Heart left ventricle (tissue), 16 donors: Measurements from ENCODE around the gene NCOA1. TPM values are rescaled to one million over a fixed set of nuclear protein-coding genes. Genes with fewer than 3 reads are reported as not detected.
"Not testable (repeated sequence)": the region's sequence is repeated elsewhere in the genome, so short reads cannot be mapped to it uniquely, and the experiment has no call there.

Experiments
- ATAC-seq, 4 donors: fragments of 200-7000 bp; cut with Tn5 transposase; one replicate each; pipeline ENCODE4 v1.9.1; 2020 to 2022; ENCODE audit warnings: moderate library complexity in 4 of 4, mild to moderate bottlenecking in 3 of 4, moderate number of reproducible peaks in 1 of 4
- DNase-seq, 5 donors: peaks; one replicate each; pipeline ENCODE4 v3.0.0-alpha.2; 2020
- H3K27ac ChIP-seq, 12 donors: fragments of 200-600 bp; sonication (generic) in 4 of 12; one replicate each; pipeline versions ENCODE4 v1.5.0 to v1.8.0; 2016 to 2022; ENCODE audit warnings: mild to moderate bottlenecking in 2 of 12
- H3K27me3 ChIP-seq, 9 donors: fragments of 200-600 bp; sonication (generic) in 2 of 9; one replicate each; pipeline versions ENCODE4 v1.5.1 to v1.8.0; 2016 to 2022; ENCODE audit warnings: mild to moderate bottlenecking in 3 of 9
- H3K36me3 ChIP-seq, 9 donors: fragments of 200-600 bp; sonication (generic) in 2 of 9; one replicate each; pipeline versions ENCODE4 v1.5.0 to v1.8.0; 2018 to 2022; ENCODE audit warnings: mild to moderate bottlenecking in 2 of 9
- H3K4me1 ChIP-seq, 12 donors: fragments of 200-600 bp; sonication (generic) in 4 of 12; one replicate each; pipeline versions ENCODE4 v1.5.0 to v1.8.0; 2016 to 2022; ENCODE audit warnings: mild to moderate bottlenecking in 3 of 12
- H3K4me3 ChIP-seq, 12 donors: fragments of 200-600 bp; sonication (generic) in 4 of 12; one replicate each; pipeline versions ENCODE4 v1.5.0 to v1.8.0; 2017 to 2022; ENCODE audit warnings: mild to moderate bottlenecking in 9 of 12, moderate library complexity in 4 of 12
- H3K9me3 ChIP-seq, 12 donors: fragments of 200-600 bp; sonication (generic) in 4 of 12; one replicate each; pipeline versions ENCODE4 v1.5.0 to v1.8.0; 2016 to 2022; ENCODE audit warnings: mild to moderate bottlenecking in 1 of 12
- POLR2A ChIP-seq, 2 donors: fragments of 450-650 bp; IDR thresholded peaks; one replicate each; pipeline ENCODE4 v1.6.1; 2017; ENCODE audit warnings: antibody characterized with exemption in 2 of 2, mild to moderate bottlenecking in 2 of 2, moderate library complexity in 2 of 2
- WGBS, 4 donors: extraction: QIAGEN DNeasy Blood & Tissue Kit in 2 of 4; methylation state at CpG; one replicate each; pipeline versions ENCODE4 v1.1.5 to v1.1.7; 2013 to 2018; 5-methylcytosine and 5-hydroxymethylcytosine counted together
- intact Hi-C, 10 donors: fragments of 100-400 bp; cut with DNase I; formaldehyde crosslinking; loops; one replicate each; pipeline versions ENCODE4 v1.11.1 to v1.14.2; 2022
- polyA plus RNA-seq, 2 donors: library from polyadenylated mRNA; stranded (reverse); fragments of 200-250 nt; gene quantifications; one replicate each; pipeline ENCODE4 v1.2.3, GENCODE V29; 2013
- total RNA-seq, 9 donors: library from RNA; depleted of rRNA in 2 of 9; stranded (reverse); fragments of >200 nt in 2 of 9; fragmentation: NEBNext Ultra II Directional in 3 of 9; extraction: Animal tissue kit (Norgen Biotek cat#: 25700) in 3 of 9; gene quantifications; one replicate each; pipeline versions ENCODE4 v1.1.0 to v1.2.4, GENCODE V29; 2016 to 2023
- TF ChIP-seq, protein P1 (sequence below), 12 donors: fragments of 200-600 bp; sonication (generic) in 4 of 12; IDR thresholded peaks; one replicate each; pipeline versions ENCODE4 v1.5.0 to v1.8.0; 2018 to 2022; ENCODE audit warnings: antibody characterized with exemption in 12 of 12, mild to moderate bottlenecking in 5 of 12
- donor health status: ischemic (EF 13 %, LVEDD 7.1; RV severe dilation, severe dysfunction).
- donor health status: healthy with polysubstance abuse.
- donor health status: DM: no; HTN: yes; CAD: no.
- donor health status: DM: no; HTN: no; CAD: no.
- donor health status: ischemic (EF 25% LVEDD 6.9; RV normal size, moderate dysfunction).
- donor health status: ischemic (EF 25% LVEDD 5.7; RV mildly dilated, moderate dysfunction).
- donor health status: healthy.
- donor health status: DM: yes; HTN: yes; CAD: no.
- donor health status: ischemic (EF 35%, LVEDD 5.7; RV mildly dilated, moderate dysfunction).
- donor health status: nonischemic (EF 11% LVEDD 7.7; RV severe dilation, severe dysfunction).
- donor health status: DM: yes; HTN: yes; CAD: no.
- donor health status: PGD.
- donor health status: ischemic (EF 29% LVEDD 5.4; RV normal size, mild dysfunction).
- donor health status: nonischemic (EF 23%, LVEDD 6.1; RV moderate dilation, normal function).

NCOA1 gene
- total and polyA plus RNA-seq, 11 donors, result 8.5 to 42.3 (median 32.4) TPM

DNA sequence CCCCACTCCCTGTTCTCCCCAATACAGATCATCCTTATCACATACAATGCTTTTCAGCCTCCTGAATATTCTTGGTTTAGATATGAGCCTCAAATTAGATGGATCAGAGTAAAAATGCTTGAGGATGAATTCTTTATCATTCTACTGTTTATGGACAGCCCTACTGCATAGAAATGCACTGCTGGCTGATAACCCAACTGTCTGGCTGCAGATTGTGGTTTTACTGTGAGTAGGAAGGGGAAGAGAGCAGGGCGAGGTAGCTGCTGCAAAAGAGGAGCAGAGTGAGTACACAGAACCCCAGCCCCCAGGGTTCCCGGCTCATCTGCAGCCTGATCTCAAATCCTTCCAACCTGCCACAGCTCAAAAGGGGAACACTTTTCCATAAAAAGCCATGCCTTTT lies 29.4 kb upstream of the NCOA1 start:
- 73 to 80% (median 79%) methylated on average over 2 of the region's 2 CpGs for WGBS, 4 donors
- TF ChIP-seq POLR2A (IDR thresholded peaks at IDR 0.05), result no peak
- TF ChIP-seq, protein P1, sequence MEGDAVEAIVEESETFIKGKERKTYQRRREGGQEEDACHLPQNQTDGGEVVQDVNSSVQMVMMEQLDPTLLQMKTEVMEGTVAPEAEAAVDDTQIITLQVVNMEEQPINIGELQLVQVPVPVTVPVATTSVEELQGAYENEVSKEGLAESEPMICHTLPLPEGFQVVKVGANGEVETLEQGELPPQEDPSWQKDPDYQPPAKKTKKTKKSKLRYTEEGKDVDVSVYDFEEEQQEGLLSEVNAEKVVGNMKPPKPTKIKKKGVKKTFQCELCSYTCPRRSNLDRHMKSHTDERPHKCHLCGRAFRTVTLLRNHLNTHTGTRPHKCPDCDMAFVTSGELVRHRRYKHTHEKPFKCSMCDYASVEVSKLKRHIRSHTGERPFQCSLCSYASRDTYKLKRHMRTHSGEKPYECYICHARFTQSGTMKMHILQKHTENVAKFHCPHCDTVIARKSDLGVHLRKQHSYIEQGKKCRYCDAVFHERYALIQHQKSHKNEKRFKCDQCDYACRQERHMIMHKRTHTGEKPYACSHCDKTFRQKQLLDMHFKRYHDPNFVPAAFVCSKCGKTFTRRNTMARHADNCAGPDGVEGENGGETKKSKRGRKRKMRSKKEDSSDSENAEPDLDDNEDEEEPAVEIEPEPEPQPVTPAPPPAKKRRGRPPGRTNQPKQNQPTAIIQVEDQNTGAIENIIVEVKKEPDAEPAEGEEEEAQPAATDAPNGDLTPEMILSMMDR (IDR thresholded peaks at IDR 0.05), result no peak
- intact Hi-C loops, result no loop called here

DNA sequence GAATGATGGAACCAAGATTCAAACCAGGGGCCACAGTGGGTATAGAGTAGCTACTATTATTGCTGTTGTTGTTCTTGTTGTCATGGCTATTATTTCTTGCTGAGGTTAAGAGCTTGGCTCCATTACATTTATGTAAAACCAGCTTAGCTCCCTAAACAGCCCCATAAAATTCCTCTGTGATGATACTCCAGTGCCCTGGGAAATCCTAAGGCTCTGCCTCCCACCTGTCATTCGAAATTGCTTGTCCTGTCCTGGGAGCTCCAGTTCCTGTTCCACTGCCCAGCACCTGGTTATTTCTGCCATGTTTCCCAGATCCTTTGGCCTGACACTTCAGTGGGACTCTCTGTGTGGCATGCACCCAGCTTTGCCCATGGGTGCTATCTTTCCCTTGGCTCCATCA lies 27.8 kb upstream of the NCOA1 start:
- no peak for DNase-seq
- intact Hi-C loops, result no loop called here
- Histone ChIP-seq H3K27ac (no peak overlapping the region), H3K9me3 (no peaks in the 10 kb centered on the region), H3K4me3 (no peak overlapping the region), H3K27me3 (no peaks in the 10 kb centered on the region), H3K4me1 (no peaks in the 10 kb centered on the region), H3K36me3 (no peaks in the 10 kb centered on the region)
- TF ChIP-seq, protein P1 (IDR thresholded peaks at IDR 0.05), result no peak
- 90 to 100% (median 95%) methylated on average over 1 of the region's 1 CpG for WGBS, 4 donors
- no peak for ATAC-seq

More for the DNA sequence above, 29.4 kb upstream of the NCOA1 start:
- Histone ChIP-seq H3K36me3 (no peaks in the 10 kb centered on the region), H3K4me1 (peaks cover 0 to 2% (median 0%) of the 10 kb centered on the region in 12 donors), H3K27me3 (no peaks in the 10 kb centered on the region), H3K9me3 (no peaks in the 10 kb centered on the region), H3K4me3 (no peak overlapping the region), H3K27ac (no peak overlapping the region)
- no peak for ATAC-seq
- no peak for DNase-seq

DNA sequence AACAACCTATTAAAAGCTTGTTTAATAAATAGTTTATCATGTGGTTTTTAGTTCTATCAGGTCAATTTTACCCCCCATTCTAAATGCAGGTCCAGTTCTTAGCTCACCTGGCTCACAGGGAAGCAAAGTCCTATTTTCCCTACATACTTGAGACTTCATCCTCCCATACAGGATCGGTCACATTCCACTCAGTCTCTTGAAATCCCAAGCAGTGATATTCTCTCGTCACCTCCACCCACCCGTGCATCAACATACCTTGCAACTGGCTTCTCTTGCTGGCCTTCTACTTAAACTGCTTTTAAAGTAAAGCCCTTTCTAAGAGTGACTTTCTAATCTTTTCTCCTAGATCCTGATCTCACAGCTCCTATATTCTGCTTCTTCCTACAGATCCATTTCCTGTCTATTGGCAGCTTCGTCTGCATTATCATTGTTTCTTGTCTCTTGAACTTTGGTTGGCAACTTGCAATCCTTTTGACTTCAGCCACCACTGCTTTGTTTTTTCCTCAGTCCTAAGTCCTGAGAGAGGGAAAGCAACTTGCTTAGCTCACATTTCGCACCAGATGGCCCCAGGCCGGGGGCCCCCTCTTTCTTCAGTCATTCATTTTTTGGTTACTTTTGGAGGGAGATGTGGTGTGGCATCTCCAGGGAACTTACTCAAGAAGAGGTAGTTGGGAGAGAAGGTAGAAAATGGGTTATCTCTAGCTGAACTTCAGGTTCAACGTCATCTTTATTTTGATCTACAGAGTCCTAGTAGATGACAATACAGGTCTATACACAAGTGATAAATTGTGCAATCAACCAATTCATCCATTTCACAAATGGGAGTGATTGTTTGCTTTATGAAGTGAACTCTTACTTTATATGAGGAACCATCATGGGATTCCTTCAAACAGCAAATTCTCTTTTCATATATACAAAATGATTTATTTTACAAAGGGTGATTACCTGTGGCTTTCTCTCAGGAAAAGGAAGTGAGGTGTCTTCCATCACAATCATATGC lies 23.9 kb upstream of the NCOA1 start:
- no peaks in the 10 kb centered on the region for H3K36me3 ChIP-seq
- H3K9me3 ChIP-seq, result no peaks in the 10 kb centered on the region
- H3K4me1 ChIP-seq, result no peaks in the 10 kb centered on the region
- intact Hi-C loops, result no loop called here
- ATAC-seq, result no peak
- no peak overlapping the region for H3K27ac ChIP-seq
- no peak for DNase-seq
- H3K4me3 ChIP-seq, result no peak overlapping the region
- WGBS, 4 donors, result 82 to 90% (median 86%) methylated on average over 7 of the region's 7 CpGs
- TF ChIP-seq POLR2A (IDR thresholded peaks at IDR 0.05), result no peak
- TF ChIP-seq, protein P1 (IDR thresholded peaks at IDR 0.05), result no peak
- no peaks in the 10 kb centered on the region for H3K27me3 ChIP-seq

DNA sequence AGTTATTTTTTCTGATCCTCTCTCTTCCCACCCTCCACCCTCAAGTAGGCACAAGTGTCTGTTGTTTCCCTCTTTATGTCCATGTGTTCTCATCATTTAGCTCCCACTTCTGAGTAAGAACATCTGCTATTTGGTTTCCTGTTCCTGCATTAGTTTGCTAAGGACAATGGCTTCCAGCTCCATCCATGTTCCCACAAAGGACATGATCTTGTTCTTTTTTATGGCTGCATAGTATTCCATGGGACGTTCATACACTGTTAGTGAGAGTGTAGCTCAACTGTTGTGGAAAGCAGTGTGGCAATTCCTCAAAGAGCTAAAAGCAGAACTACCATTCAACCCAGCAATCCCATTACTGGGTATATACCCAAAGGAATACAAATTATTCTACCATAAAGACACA lies 22.6 kb upstream of the NCOA1 start:
- H3K9me3 ChIP-seq, ATAC-seq, H3K27ac ChIP-seq, intact Hi-C loops, DNase-seq, H3K4me1 ChIP-seq, H3K4me3 ChIP-seq, H3K36me3 ChIP-seq, H3K27me3 ChIP-seq: not testable (repeated sequence)
- WGBS, 4 donors, result 88 to 95% (median 91%) methylated on average over 1 of the region's 1 CpG
